ENCODE data around the gene PTPRN2. TPM values are rescaled to one million over a fixed set of nuclear protein-coding genes. Genes with fewer than 3 reads are reported as not detected.

The PTPRN2 gene
- polyA plus RNA-seq, 1 experiment: 0.31 TPM

DNA sequence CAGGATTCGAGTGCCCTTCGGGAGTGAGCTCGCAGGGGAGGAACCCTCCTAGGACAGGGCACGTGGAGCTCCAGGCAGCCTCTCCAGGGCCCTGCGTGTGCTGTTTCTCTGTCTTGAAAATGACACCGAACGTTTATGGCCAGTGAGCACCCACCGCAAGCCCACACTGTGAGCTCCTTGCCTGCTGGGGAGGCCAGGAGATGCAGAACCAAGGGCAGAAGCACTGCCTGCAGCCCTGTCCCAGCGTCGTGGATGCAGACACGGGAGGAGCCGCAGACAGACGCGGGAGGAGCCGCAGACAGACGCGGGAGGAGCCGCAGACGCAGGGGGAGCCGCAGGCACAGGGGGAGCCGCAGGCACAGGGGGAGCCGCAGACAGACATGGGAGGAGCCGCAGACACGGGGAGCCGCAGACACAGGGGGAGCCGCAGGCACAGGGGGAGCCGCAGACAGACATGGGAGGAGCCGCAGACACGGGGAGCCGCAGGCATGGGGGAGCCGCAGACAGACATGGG, 314.4 kb downstream of the PTPRN2 start:
- CTCF ChIA-PET: interaction anchor here (1.0 kb wide), 1 partner anchor 9 kb away, joined by 4 read pairs; no protein-coding TSS in a partner anchor
- TF ChIP-seq, protein P1, sequence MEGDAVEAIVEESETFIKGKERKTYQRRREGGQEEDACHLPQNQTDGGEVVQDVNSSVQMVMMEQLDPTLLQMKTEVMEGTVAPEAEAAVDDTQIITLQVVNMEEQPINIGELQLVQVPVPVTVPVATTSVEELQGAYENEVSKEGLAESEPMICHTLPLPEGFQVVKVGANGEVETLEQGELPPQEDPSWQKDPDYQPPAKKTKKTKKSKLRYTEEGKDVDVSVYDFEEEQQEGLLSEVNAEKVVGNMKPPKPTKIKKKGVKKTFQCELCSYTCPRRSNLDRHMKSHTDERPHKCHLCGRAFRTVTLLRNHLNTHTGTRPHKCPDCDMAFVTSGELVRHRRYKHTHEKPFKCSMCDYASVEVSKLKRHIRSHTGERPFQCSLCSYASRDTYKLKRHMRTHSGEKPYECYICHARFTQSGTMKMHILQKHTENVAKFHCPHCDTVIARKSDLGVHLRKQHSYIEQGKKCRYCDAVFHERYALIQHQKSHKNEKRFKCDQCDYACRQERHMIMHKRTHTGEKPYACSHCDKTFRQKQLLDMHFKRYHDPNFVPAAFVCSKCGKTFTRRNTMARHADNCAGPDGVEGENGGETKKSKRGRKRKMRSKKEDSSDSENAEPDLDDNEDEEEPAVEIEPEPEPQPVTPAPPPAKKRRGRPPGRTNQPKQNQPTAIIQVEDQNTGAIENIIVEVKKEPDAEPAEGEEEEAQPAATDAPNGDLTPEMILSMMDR (IDR thresholded peaks at IDR 0.05; ENCODE audit: insufficient read depth, low read depth, low read length): no peak
- H3K4me3 ChIP-seq (ENCODE audit: low read depth, low read length): no peak overlapping the region
- no peaks in the 10 kb centered on the region for H3K36me3 ChIP-seq (ENCODE audit: control insufficient read depth, insufficient read depth, low read length)
- POLR2A ChIA-PET: no interaction called here
- DNase-seq (ENCODE audit: low read depth): no peak
- no peaks in the 10 kb centered on the region for H3K27me3 ChIP-seq (ENCODE audit: control insufficient read depth, insufficient read depth, low read length)

DNA sequence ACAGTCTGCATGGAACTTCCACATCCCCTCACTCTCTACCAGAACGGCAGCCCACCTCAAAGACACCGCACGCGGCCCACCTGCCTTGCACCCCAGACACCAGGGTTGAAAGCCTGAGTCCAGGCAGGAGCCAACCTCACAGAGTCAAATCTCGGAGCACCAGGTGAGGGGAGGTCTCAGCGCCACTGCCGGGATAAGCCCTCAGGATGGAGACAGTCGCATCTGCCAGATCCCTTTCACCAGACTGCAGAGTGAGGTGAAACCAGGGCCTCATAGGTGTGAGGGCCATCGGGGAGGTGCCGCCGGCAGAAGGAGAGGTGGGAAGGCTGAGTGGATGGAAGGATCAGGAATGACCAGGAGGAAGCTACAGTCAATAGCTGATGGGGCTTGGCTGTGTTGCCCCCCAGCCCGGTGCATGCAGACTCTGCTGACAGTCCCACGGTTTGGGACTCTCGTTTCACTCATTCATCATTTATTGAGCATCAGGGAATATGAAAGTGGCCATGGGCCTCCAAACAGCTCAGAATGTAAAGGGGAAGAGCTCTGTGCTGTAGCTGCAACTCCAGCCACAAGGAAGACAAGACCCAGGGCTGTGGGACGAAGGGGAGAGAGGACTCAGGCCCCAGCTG, 315.0 kb downstream of the PTPRN2 start:
- no peaks in the 10 kb centered on the region for H3K27me3 ChIP-seq (ENCODE audit: control insufficient read depth, insufficient read depth, low read length)
- no peak overlapping the region for H3K4me3 ChIP-seq (ENCODE audit: low read depth, low read length)
- H3K36me3 ChIP-seq (ENCODE audit: control insufficient read depth, insufficient read depth, low read length): no peaks in the 10 kb centered on the region
- CTCF ChIA-PET: no interaction called here
- TF ChIP-seq, protein P1 (IDR thresholded peaks at IDR 0.05; ENCODE audit: insufficient read depth, low read depth, low read length): no peak
- DNase-seq (ENCODE audit: low read depth): no peak
- POLR2A ChIA-PET: no interaction called here

GRCh38 chr7:158272091-158272490, 315.5 kb downstream of the PTPRN2 start:
- Histone ChIP-seq H3K36me3 (ENCODE audit: control insufficient read depth, insufficient read depth, low read length) (no peaks in the 10 kb centered on the region), H3K4me3 (ENCODE audit: low read depth, low read length) (no peak overlapping the region), H3K27me3 (ENCODE audit: control insufficient read depth, insufficient read depth, low read length) (no peaks in the 10 kb centered on the region)
- POLR2A ChIA-PET: no interaction called here
- TF ChIP-seq, protein P1 (IDR thresholded peaks at IDR 0.05; ENCODE audit: insufficient read depth, low read depth, low read length): no peak
- no peak for DNase-seq (ENCODE audit: low read depth)
- CTCF ChIA-PET: no interaction called here

DNA sequence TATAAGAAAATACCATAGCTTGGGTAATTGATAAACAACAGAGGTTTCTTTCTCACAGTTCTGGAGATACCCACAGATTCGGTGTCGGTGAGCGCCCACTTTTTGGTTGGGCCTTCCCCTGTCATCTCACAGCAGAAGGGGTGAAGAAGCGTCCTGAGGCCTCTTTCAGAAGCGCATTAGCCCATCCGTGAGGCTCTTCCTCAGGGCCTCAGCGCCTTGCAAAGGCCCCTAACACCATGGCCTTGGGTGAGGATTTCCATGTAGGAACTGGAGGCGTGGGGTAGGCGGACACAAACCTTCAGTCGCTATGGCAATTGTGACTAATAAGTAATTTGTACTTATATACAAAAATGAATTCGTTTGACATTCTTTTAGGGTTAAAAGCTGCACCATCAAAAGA, 316.0 kb downstream of the PTPRN2 start:
- no peak for DNase-seq (ENCODE audit: low read depth)
- TF ChIP-seq, protein P1 (IDR thresholded peaks at IDR 0.05; ENCODE audit: insufficient read depth, low read depth, low read length): no peak
- H3K36me3 ChIP-seq (ENCODE audit: control insufficient read depth, insufficient read depth, low read length): no peaks in the 10 kb centered on the region
- H3K27me3 ChIP-seq (ENCODE audit: control insufficient read depth, insufficient read depth, low read length): no peaks in the 10 kb centered on the region
- ChIA-PET POLR2A (no interaction called here), CTCF (no interaction called here)
- H3K4me3 ChIP-seq (ENCODE audit: low read depth, low read length): no peak overlapping the region

DNA sequence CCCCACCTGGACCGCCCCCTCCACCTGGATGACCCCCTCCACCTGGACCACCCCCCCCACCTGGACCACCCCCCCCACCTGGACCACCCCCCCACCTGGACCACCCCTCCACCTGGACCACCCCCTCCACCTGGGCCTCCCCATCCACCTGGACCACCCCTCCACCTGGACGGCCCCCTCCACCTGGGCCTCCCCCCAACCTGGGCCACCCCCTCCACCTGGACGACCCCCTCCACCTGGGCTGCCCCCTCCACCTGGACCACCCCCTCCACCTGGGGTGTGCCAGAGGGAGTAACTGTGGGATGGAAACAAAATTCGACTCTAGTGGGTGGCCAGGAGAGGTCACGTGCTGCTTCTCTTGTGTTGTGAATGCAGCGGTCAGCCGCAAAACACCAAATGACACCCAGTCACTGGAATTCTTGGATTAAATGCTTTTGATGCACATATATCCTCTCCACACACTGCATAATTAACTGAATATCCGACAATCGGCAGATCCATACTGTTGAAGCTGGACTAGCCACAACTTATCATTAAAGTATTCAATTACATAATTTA, 316.7 kb downstream of the PTPRN2 start:
- Histone ChIP-seq H3K4me3 (ENCODE audit: low read depth, low read length) (no peak overlapping the region), H3K27me3 (ENCODE audit: control insufficient read depth, insufficient read depth, low read length) (no peaks in the 10 kb centered on the region), H3K36me3 (ENCODE audit: control insufficient read depth, insufficient read depth, low read length) (no peaks in the 10 kb centered on the region)
- POLR2A ChIA-PET: no interaction called here
- TF ChIP-seq, protein P1 (IDR thresholded peaks at IDR 0.05; ENCODE audit: insufficient read depth, low read depth, low read length): no peak
- no peak for DNase-seq (ENCODE audit: low read depth)
- CTCF ChIA-PET: no interaction called here

Data from BJ (cell line).